Neuronal stem cell (in vitro differentiated cells): Measurements from ENCODE around the gene DENND2A.
A peak's percentile ranks its signal among the peaks of the same experiment; 100 is the strongest.

Experiments
- DNase-seq: peaks from one replicate; pipeline ENCODE4 v3.0.0-alpha.2; 2013; ENCODE audit warnings: low spot score
- H2AFZ ChIP-seq: one replicate; pipeline ENCODE4 v1.6.1; 2013; ENCODE audit warnings: mild to moderate bottlenecking, low read length, inconsistent platforms
- H2AK5ac ChIP-seq: 2 replicates; pipeline ENCODE4 v1.6.1; 2013; ENCODE audit warnings: low read depth, mild to moderate bottlenecking, inconsistent platforms, low read length, moderate library complexity, mixed read lengths
- H2BK120ac ChIP-seq: 2 replicates; pipeline ENCODE4 v1.6.1; 2013; ENCODE audit warnings: low read depth, mild to moderate bottlenecking, inconsistent platforms, low read length, moderate library complexity, mixed read lengths
- H2BK12ac ChIP-seq: one replicate; pipeline ENCODE4 v1.6.1; 2013; ENCODE audit warnings: low read length, inconsistent platforms
- H2BK15ac ChIP-seq: 2 replicates; pipeline ENCODE4 v1.6.1; 2013; ENCODE audit warnings: mild to moderate bottlenecking, low read length, inconsistent platforms, mixed read lengths
- H2BK5ac ChIP-seq: one replicate; pipeline ENCODE4 v1.6.1; 2013; ENCODE audit warnings: inconsistent platforms, mild to moderate bottlenecking, low read length, moderate library complexity
- H3K14ac ChIP-seq: one replicate; pipeline ENCODE4 v1.6.1; 2013; ENCODE audit warnings: low read length, inconsistent platforms
- H3K18ac ChIP-seq: 2 replicates; pipeline ENCODE4 v1.6.1; 2013; ENCODE audit warnings: low read length, inconsistent platforms
- H3K23ac ChIP-seq: 2 replicates; pipeline ENCODE4 v1.6.1; 2013; ENCODE audit warnings: low read depth, mild to moderate bottlenecking, mixed read lengths, low read length, inconsistent platforms; ENCODE audit not compliant: poor library complexity
- H3K27ac ChIP-seq: replicated peaks from 3 replicates; pipeline ENCODE4 v1.5.1; 2013; ENCODE audit warnings: low read length, inconsistent platforms
- H3K27me3 ChIP-seq, 3 experiments: 2 replicates each; pipeline ENCODE4 v1.6.1; 2013; ENCODE audit warnings: low read length in 3 of 3, mild to moderate bottlenecking in 2 of 3, inconsistent platforms in 1 of 3, low read depth in 1 of 3, mixed read lengths in 1 of 3, moderate library complexity in 1 of 3; ENCODE audit not compliant: control insufficient read depth in 3 of 3, insufficient read depth in 3 of 3
- H3K36me3 ChIP-seq, 2 donors: replicated peaks in 1 of 2; 2 replicates each; pipeline ENCODE4 v1.6.1; 2013; ENCODE audit warnings: low read length in 2 of 2; ENCODE audit not compliant: control insufficient read depth in 2 of 2, insufficient read depth in 2 of 2
- H3K4ac ChIP-seq: 2 replicates; pipeline ENCODE4 v1.6.1; 2013; ENCODE audit warnings: inconsistent platforms, mild to moderate bottlenecking, low read length, moderate library complexity
- H3K4me1 ChIP-seq, 2 donors: 1 replicate in 1 of 2; 2 replicates in 1 of 2; pipeline ENCODE4 v1.6.1; 2013; ENCODE audit warnings: low read length in 2 of 2, low read depth in 1 of 2; ENCODE audit not compliant: control insufficient read depth in 2 of 2, insufficient read depth in 1 of 2
- H3K4me2 ChIP-seq: one replicate; pipeline ENCODE4 v1.6.1; 2013; ENCODE audit warnings: mild to moderate bottlenecking, low read length, inconsistent platforms; ENCODE audit not compliant: insufficient read depth, poor library complexity, severe bottlenecking
- H3K4me3 ChIP-seq, 2 donors: 2 replicates each; pipeline ENCODE4 v1.5.1; 2013; ENCODE audit warnings: low read length in 2 of 2, mild to moderate bottlenecking in 2 of 2, inconsistent platforms in 1 of 2, moderate library complexity in 1 of 2
- H3K79me1 ChIP-seq: one replicate; pipeline ENCODE4 v1.6.1; 2013; ENCODE audit warnings: low read depth, mild to moderate bottlenecking, inconsistent platforms, low read length, moderate library complexity
- H3K9ac ChIP-seq: one replicate; pipeline ENCODE4 v1.6.1; 2013; ENCODE audit warnings: mild to moderate bottlenecking, low read depth, low read length, inconsistent platforms; ENCODE audit not compliant: poor library complexity
- H3K9me3 ChIP-seq, 2 donors: replicated peaks in 1 of 2; 2 replicates each; pipeline versions ENCODE3 to v1.6.1; 2013; ENCODE audit warnings: low read length in 2 of 2, mild to moderate bottlenecking in 2 of 2, inconsistent platforms in 1 of 2, low read depth in 1 of 2, mixed read lengths in 1 of 2, moderate library complexity in 1 of 2; ENCODE audit not compliant: control insufficient read depth in 2 of 2, insufficient read depth in 1 of 2
- H4K8ac ChIP-seq: one replicate; pipeline ENCODE4 v1.6.1; 2013; ENCODE audit warnings: low read depth, mild to moderate bottlenecking, inconsistent platforms, low read length, moderate library complexity
- H4K91ac ChIP-seq: one replicate; pipeline ENCODE4 v1.6.1; 2013; ENCODE audit warnings: low read length, low read depth, mild to moderate bottlenecking, inconsistent platforms; ENCODE audit not compliant: poor library complexity
- WGBS, 2 donors: extraction: QIAGEN DNeasy Blood & Tissue Kit; methylation state at CpG; one replicate each; pipeline ENCODE4 v1.1.7; 2013; ENCODE audit warnings: missing lambda C conversion rate in 2 of 2, mixed read lengths in 1 of 2; ENCODE audit not compliant: insufficient read length in 2 of 2, insufficient replicate concordance in 1 of 2; ENCODE audit errors: extremely low coverage in 2 of 2; 5-methylcytosine and 5-hydroxymethylcytosine counted together

Gene DENND2A

DNA sequence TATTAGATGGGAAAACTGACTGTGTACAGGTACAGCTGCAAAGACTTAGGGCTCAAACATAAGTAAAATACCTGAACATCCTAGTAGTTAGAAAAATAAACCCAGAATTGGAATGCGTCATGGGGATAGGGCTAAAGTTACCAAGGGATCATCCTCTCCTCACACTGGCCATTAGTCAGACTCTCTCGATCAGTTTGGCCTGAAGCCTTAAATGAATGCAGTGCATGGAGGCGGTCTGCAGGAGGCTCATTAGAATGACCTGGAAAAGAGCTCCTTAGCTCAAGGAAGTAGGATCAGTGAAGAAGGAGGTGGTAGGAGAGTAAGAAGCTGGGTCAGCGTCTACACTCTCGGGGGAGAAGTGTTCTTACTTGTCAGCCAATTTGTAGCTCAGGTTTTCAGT lies 35.3 kb downstream of the DENND2A start:
- no peak overlapping the region for H2AK5ac ChIP-seq
- no peak overlapping the region for H3K27ac ChIP-seq
- peaks cover 3% of the 10 kb centered on the region for H3K79me1 ChIP-seq
- no peak overlapping the region for H3K18ac ChIP-seq
- H3K4ac ChIP-seq, result no peak overlapping the region
- no peak overlapping the region for H3K4me2 ChIP-seq
- no peak overlapping the region for H4K91ac ChIP-seq
- H2BK12ac ChIP-seq, result no peak overlapping the region
- no peak overlapping the region for H2BK120ac ChIP-seq
- no CpG with 5 or more reads among the region's 5 CpGs for WGBS, 2 donors
- H3K4me1 ChIP-seq, result peaks cover 0 to 5% of the 10 kb centered on the region in 2 donors
- H2BK15ac ChIP-seq, result no peak overlapping the region
- H3K23ac ChIP-seq, result no peak overlapping the region
- H4K8ac ChIP-seq, result no peak overlapping the region
- H2AFZ ChIP-seq, result no peak overlapping the region
- H3K14ac ChIP-seq, result no peak overlapping the region
- no peak overlapping the region for H2BK5ac ChIP-seq
- DNase-seq, result no peak
- H3K9me3 ChIP-seq, result no peaks in the 10 kb centered on the region
- no peak overlapping the region for H3K4me3 ChIP-seq
- no peaks in the 10 kb centered on the region for H3K27me3 ChIP-seq
- peaks cover 16 to 52% of the 10 kb centered on the region in 2 donors for H3K36me3 ChIP-seq
- no peak overlapping the region for H3K9ac ChIP-seq

DNA sequence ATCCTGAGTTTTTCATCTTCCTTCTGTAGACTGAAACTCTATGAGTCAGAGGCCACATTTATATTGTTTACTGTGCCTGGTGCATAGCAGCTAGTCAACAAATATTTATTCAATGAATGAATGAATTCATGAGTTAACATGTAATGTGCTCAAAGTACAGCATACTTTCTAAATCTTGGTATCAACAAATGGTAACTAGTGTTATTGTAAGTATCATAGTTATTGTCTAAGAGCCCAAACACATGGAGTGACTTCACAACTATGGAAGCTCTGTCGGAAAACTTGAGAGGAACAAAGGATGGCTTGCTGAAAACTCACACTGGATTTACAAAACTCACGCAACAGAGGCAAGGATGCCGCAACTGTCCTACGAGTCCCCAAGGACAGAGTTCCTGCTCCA lies 35.9 kb downstream of the DENND2A start:
- WGBS, 2 donors, result no CpG with 5 or more reads among the region's 4 CpGs
- DNase-seq, result no peak
- H3K18ac ChIP-seq, result no peak overlapping the region

GRCh38 chr7:140604076-140604475 lies 36.5 kb downstream of the DENND2A start:
- Histone ChIP-seq H4K91ac (no peak overlapping the region), H3K4ac (no peak overlapping the region), H2BK120ac (no peak overlapping the region), H3K18ac (no peak overlapping the region), H4K8ac (no peak overlapping the region), H3K27me3 (no peaks in the 10 kb centered on the region), H3K4me1 (peaks cover 0 to 5% of the 10 kb centered on the region in 2 donors), H3K14ac (no peak overlapping the region), H3K79me1 (peaks cover 3% of the 10 kb centered on the region), H3K9me3 (no peaks in the 10 kb centered on the region), H3K36me3 (peaks cover 20 to 65% of the 10 kb centered on the region in 2 donors), H2BK12ac (no peak overlapping the region), H3K27ac (no peak overlapping the region), H3K4me2 (no peak overlapping the region), H2AK5ac (no peak overlapping the region), H3K9ac (no peak overlapping the region), H2BK15ac (no peak overlapping the region), H2BK5ac (no peak overlapping the region), H3K23ac (no peak overlapping the region), H2AFZ (no peak overlapping the region), H3K4me3 (no peak overlapping the region)
- DNase-seq, result no peak
- WGBS, 2 donors, result no CpG with 5 or more reads among the region's 7 CpGs

More for the DNA sequence above, 35.9 kb downstream of the DENND2A start:
- no peak overlapping the region for H2BK12ac ChIP-seq
- H3K4me3 ChIP-seq, result no peak overlapping the region
- no peak overlapping the region for H3K4ac ChIP-seq
- no peak overlapping the region for H2BK120ac ChIP-seq
- no peak overlapping the region for H2BK15ac ChIP-seq
- no peaks in the 10 kb centered on the region for H3K9me3 ChIP-seq
- peaks cover 0 to 5% of the 10 kb centered on the region in 2 donors for H3K4me1 ChIP-seq
- H2AFZ ChIP-seq, result no peak overlapping the region
- no peak overlapping the region for H4K8ac ChIP-seq
- H3K9ac ChIP-seq, result no peak overlapping the region
- H3K27ac ChIP-seq, result no peak overlapping the region
- H3K79me1 ChIP-seq, result peaks cover 3% of the 10 kb centered on the region
- H2AK5ac ChIP-seq, result no peak overlapping the region
- no peak overlapping the region for H4K91ac ChIP-seq
- H2BK5ac ChIP-seq, result no peak overlapping the region
- no peaks in the 10 kb centered on the region for H3K27me3 ChIP-seq
- H3K14ac ChIP-seq, result no peak overlapping the region
- peaks cover 20 to 58% of the 10 kb centered on the region in 2 donors for H3K36me3 ChIP-seq
- H3K23ac ChIP-seq, result no peak overlapping the region
- H3K4me2 ChIP-seq, result no peak overlapping the region

GRCh38 chr7:140601566-140602174 lies 38.9 kb downstream of the DENND2A start:
- H3K4me3 ChIP-seq, result no peak overlapping the region
- no peak overlapping the region for H4K91ac ChIP-seq
- no peak overlapping the region for H4K8ac ChIP-seq
- H2AK5ac ChIP-seq, result no peak overlapping the region
- H3K14ac ChIP-seq, result no peak overlapping the region
- no peak for DNase-seq
- H2BK15ac ChIP-seq, result no peak overlapping the region
- H3K9me3 ChIP-seq, result no peaks in the 10 kb centered on the region
- no peak overlapping the region for H3K9ac ChIP-seq
- peak overlapping the region; percentile 8 for H3K27ac ChIP-seq
- peaks cover 19 to 67% of the 10 kb centered on the region in 2 donors for H3K36me3 ChIP-seq
- H2BK120ac ChIP-seq, result no peak overlapping the region
- no peak overlapping the region for H2BK12ac ChIP-seq
- H3K27me3 ChIP-seq, result no peaks in the 10 kb centered on the region
- no peak overlapping the region for H3K23ac ChIP-seq
- H3K4ac ChIP-seq, result no peak overlapping the region
- no peak overlapping the region for H3K4me2 ChIP-seq
- no peak overlapping the region for H3K18ac ChIP-seq
- WGBS, 2 donors, result no CpG with 5 or more reads among the region's 21 CpGs
- peaks cover 0 to 5% of the 10 kb centered on the region in 2 donors for H3K4me1 ChIP-seq
- no peak overlapping the region for H2AFZ ChIP-seq
- H2BK5ac ChIP-seq, result no peak overlapping the region
- H3K79me1 ChIP-seq, result peaks cover 3% of the 10 kb centered on the region
